ENCODE data around the gene MGAT4A. TPM values are rescaled to one million over a fixed set of nuclear protein-coding genes. Genes with fewer than 3 reads are reported as not detected.
"Not testable (repeated sequence)": the region's sequence is repeated elsewhere in the genome, so short reads cannot be mapped to it uniquely, and the experiment has no call there.

Gene MGAT4A
- total RNA-seq, 2 experiments from 2014 or later, result 200 to 204 TPM

- no peaks in the 10 kb centered on the region for H3K27me3 ChIP-seq (ENCODE audit: control insufficient read depth in 1 of 2, insufficient read depth in 2 of 2, low read length in 2 of 2)
- no peaks in the 10 kb centered on the region for H3K36me3 Mint-ChIP-seq (ENCODE audit: low read depth)
- DNase-seq (peak in 13 of 14 experiments; percentile 41 to 89 (median 58)), ATAC-seq (ENCODE audit: poor library complexity) (peak; percentile 78)
- no peaks in the 10 kb centered on the region for H3K36me3 ChIP-seq (ENCODE audit: insufficient read depth, low read length)
- H3K9me3 ChIP-seq (ENCODE audit: control insufficient read depth in 1 of 2, insufficient read depth in 1 of 2, low read length in 2 of 2), result no peaks in the 10 kb centered on the region
- TF ChIP-seq CTCF (IDR thresholded peaks at IDR 0.05), result no peak
- peaks cover 68% of the 10 kb centered on the region for H3K4me1 ChIP-seq (ENCODE audit: insufficient read depth, low read length)
- peak overlapping the region; percentile 33 for H3K4me3 ChIP-seq (ENCODE audit: low read length)
- ChIA-PET POLR2A (interaction anchor here (0.6 to 6.1 kb wide), 21 partner anchors 10 to 293 kb away, joined by 3 to 129 read pairs (median 5); partner anchors contain the start of gene MGAT4A), CTCF (interaction anchor here (0.8 to 2.7 kb wide), 11 partner anchors 10 to 109 kb away, joined by 3 to 11 read pairs (median 4); partner anchors contain the start of gene MGAT4A)
- no peaks in the 10 kb centered on the region for H3K27me3 Mint-ChIP-seq
- H3K4me3 Mint-ChIP-seq, result peak overlapping the region; percentile 75
- peak overlapping the region; percentile 94 for H3K27ac Mint-ChIP-seq
- intact Hi-C loops (cut with DNase I, micrococcal nuclease), result loop anchor here in 1 of 2 experiments (2.0 kb wide), 2 partner anchors 13 to 29 kb away; no protein-coding TSS in a partner anchor
- H3K4me1 Mint-ChIP-seq (ENCODE audit: low read depth), result peaks cover 95% of the 10 kb centered on the region
- no peaks in the 10 kb centered on the region for H3K9me3 Mint-ChIP-seq
- H3K27ac ChIP-seq (ENCODE audit: low read depth in 1 of 2, low read length in 2 of 2), result peak overlapping the region; percentile 73 to 75
These were observed 27.0 kb upstream of the MGAT4A start for GRCh38 chr2:98757904-98758421.

- Histone ChIP-seq H3K27ac (ENCODE audit: low read depth in 1 of 2, low read length in 2 of 2) (no peak overlapping the region), H3K9me3 (ENCODE audit: control insufficient read depth in 1 of 2, insufficient read depth in 1 of 2, low read length in 2 of 2) (no peaks in the 10 kb centered on the region), H3K4me1 (ENCODE audit: insufficient read depth, low read length) (peaks cover 46% of the 10 kb centered on the region), H3K36me3 (ENCODE audit: insufficient read depth, low read length) (no peaks in the 10 kb centered on the region), H3K4me3 (ENCODE audit: low read length) (no peak overlapping the region), H3K27me3 (ENCODE audit: control insufficient read depth in 1 of 2, insufficient read depth in 2 of 2, low read length in 2 of 2) (no peaks in the 10 kb centered on the region)
- Mint-ChIP-seq H3K36me3 (ENCODE audit: low read depth) (no peaks in the 10 kb centered on the region), H3K4me3 (no peak overlapping the region), H3K27me3 (no peaks in the 10 kb centered on the region), H3K9me3 (no peaks in the 10 kb centered on the region), H3K4me1 (ENCODE audit: low read depth) (peaks cover 69% of the 10 kb centered on the region), H3K27ac (peak overlapping the region; percentile 34)
- intact Hi-C loops (cut with DNase I, micrococcal nuclease), result no loop called here
- TF ChIP-seq CTCF (IDR thresholded peaks at IDR 0.05), result no peak
- DNase-seq, result no peak
- no peak for ATAC-seq (ENCODE audit: poor library complexity)
- POLR2A ChIA-PET, result no interaction called here
- CTCF ChIA-PET, result no interaction called here
These were observed 22.9 kb upstream of the MGAT4A start for GRCh38 chr2:98753801-98754200.

- H3K9me3 ChIP-seq (ENCODE audit: control insufficient read depth in 1 of 2, insufficient read depth in 1 of 2, low read length in 2 of 2); H3K27me3 Mint-ChIP-seq; DNase-seq; H3K9me3 Mint-ChIP-seq; H3K27ac Mint-ChIP-seq; H3K4me3 ChIP-seq (ENCODE audit: low read length); H3K27ac ChIP-seq (ENCODE audit: low read depth in 1 of 2, low read length in 2 of 2); H3K27me3 ChIP-seq (ENCODE audit: control insufficient read depth in 1 of 2, insufficient read depth in 2 of 2, low read length in 2 of 2); H3K36me3 Mint-ChIP-seq (ENCODE audit: low read depth); CTCF ChIA-PET; ATAC-seq (ENCODE audit: poor library complexity); H3K4me3 Mint-ChIP-seq; H3K36me3 ChIP-seq (ENCODE audit: insufficient read depth, low read length); intact Hi-C loops (cut with DNase I, micrococcal nuclease): not testable (repeated sequence)
- peaks cover 66% of the 10 kb centered on the region for H3K4me1 Mint-ChIP-seq (ENCODE audit: low read depth)
- POLR2A ChIA-PET, result interaction anchor here (1.7 kb wide), 1 partner anchor 19 kb away, joined by 10 read pairs; no protein-coding TSS in a partner anchor
- peaks cover 47% of the 10 kb centered on the region for H3K4me1 ChIP-seq (ENCODE audit: insufficient read depth, low read length)
These were observed 21.8 kb upstream of the MGAT4A start for GRCh38 chr2:98752711-98753110.

- no peak for DNase-seq
- no peak overlapping the region for H3K27ac Mint-ChIP-seq
- Histone ChIP-seq H3K27ac (ENCODE audit: low read depth in 1 of 2, low read length in 2 of 2) (no peak overlapping the region), H3K36me3 (ENCODE audit: insufficient read depth, low read length) (no peaks in the 10 kb centered on the region), H3K27me3 (ENCODE audit: control insufficient read depth in 1 of 2, insufficient read depth in 2 of 2, low read length in 2 of 2) (no peaks in the 10 kb centered on the region), H3K4me1 (ENCODE audit: insufficient read depth, low read length) (peaks cover 39% of the 10 kb centered on the region), H3K9me3 (ENCODE audit: control insufficient read depth in 1 of 2, insufficient read depth in 1 of 2, low read length in 2 of 2) (no peaks in the 10 kb centered on the region), H3K4me3 (ENCODE audit: low read length) (no peak overlapping the region)
- peaks cover 61% of the 10 kb centered on the region for H3K4me1 Mint-ChIP-seq (ENCODE audit: low read depth)
- no peaks in the 10 kb centered on the region for H3K9me3 Mint-ChIP-seq
- CTCF ChIA-PET, result no interaction called here
- ATAC-seq (ENCODE audit: poor library complexity), result no peak
- no peak overlapping the region for H3K4me3 Mint-ChIP-seq
- H3K36me3 Mint-ChIP-seq (ENCODE audit: low read depth), result no peaks in the 10 kb centered on the region
- no peaks in the 10 kb centered on the region for H3K27me3 Mint-ChIP-seq
- POLR2A ChIA-PET, result interaction anchor here (1.7 kb wide), 1 partner anchor 20 kb away, joined by 10 read pairs; no protein-coding TSS in a partner anchor
- intact Hi-C loops (cut with DNase I, micrococcal nuclease), result no loop called here
- TF ChIP-seq CTCF (IDR thresholded peaks at IDR 0.05), result no peak
These were observed 20.8 kb upstream of the MGAT4A start for GRCh38 chr2:98751748-98752147.
